Smooth muscle cell (in vitro differentiated cells): ENCODE data around the gene ABLIM3. TPM values are rescaled to one million over a fixed set of nuclear protein-coding genes. Genes with fewer than 3 reads are reported as not detected.

Experiments
- DNase-seq: peaks from one replicate; lab custom pipeline; 2025; ENCODE audit not compliant: unreplicated experiment; lab: John Stamatoyannopoulos, UW
- H2AFZ ChIP-seq: fragments of 200-600 bp; sonication (generic); 2 replicates; pipeline ENCODE4 v1.6.0; 2016; ENCODE audit warnings: antibody characterized with exemption, low read depth, mild to moderate bottlenecking
- H3F3A ChIP-seq: fragments of 200-600 bp; sonication (generic); 2 replicates; pipeline ENCODE4 v1.6.0; 2017; ENCODE audit warnings: antibody characterized with exemption, low read depth
- H3K27ac ChIP-seq: fragments of 200-600 bp; sonication (generic); 2 replicates; pipeline ENCODE4 v1.5.1; 2016; ENCODE audit warnings: low read depth, mild to moderate bottlenecking
- H3K27me3 ChIP-seq: fragments of 200-600 bp; sonication (generic); 2 replicates; pipeline ENCODE4 v1.6.1; 2016; ENCODE audit warnings: low read depth, mild to moderate bottlenecking
- H3K36me3 ChIP-seq: fragments of 200-600 bp; sonication (generic); 2 replicates; pipeline ENCODE4 v1.5.1; 2016; ENCODE audit warnings: low read depth
- H3K4me1 ChIP-seq: fragments of 200-600 bp; sonication (generic); 2 replicates; pipeline ENCODE4 v1.5.1; 2016; ENCODE audit warnings: low read depth
- H3K4me2 ChIP-seq: fragments of 200-600 bp; sonication (generic); 2 replicates; pipeline ENCODE4 v1.6.0; 2016; ENCODE audit warnings: mild to moderate bottlenecking
- H3K4me3 ChIP-seq: fragments of 200-600 bp; sonication (generic); 2 replicates; pipeline ENCODE4 v1.5.1; 2016; ENCODE audit warnings: mild to moderate bottlenecking
- H3K79me2 ChIP-seq: fragments of 200-600 bp; sonication (generic); 2 replicates; pipeline ENCODE4 v1.6.0; 2016; ENCODE audit warnings: low read depth, mild to moderate bottlenecking
- H3K9ac ChIP-seq: fragments of 200-600 bp; sonication (generic); 2 replicates; pipeline ENCODE4 v1.6.0; 2016; ENCODE audit warnings: low read depth
- H3K9me3 ChIP-seq: fragments of 200-600 bp; sonication (generic); replicated peaks from 2 replicates; pipeline ENCODE4 v1.5.1; 2016; ENCODE audit warnings: low read depth
- H4K20me1 ChIP-seq: fragments of 200-600 bp; sonication (generic); 2 replicates; pipeline ENCODE4 v1.6.0; 2016; ENCODE audit warnings: low read depth
- WGBS: methylation state at CpG from one replicate; pipeline ENCODE4 v1.1.7; 2016; ENCODE audit warnings: low lambda C conversion rate; 5-methylcytosine and 5-hydroxymethylcytosine counted together
- polyA plus RNA-seq: library from polyadenylated mRNA; unstranded; fragments of >200 nt; fragmentation: Nextera tagmentation; extraction: Ambion mirVana; gene quantifications from 2 replicates; pipeline ENCODE4 v1.2.1, GENCODE V29; 2016
- total RNA-seq: library from RNA; depleted of rRNA; stranded (reverse); fragments of >200 nt; gene quantifications from 2 replicates; pipeline ENCODE4 v1.2.3, GENCODE V29; 2014
- TF ChIP-seq, protein P1 (sequence below): fragments of 200-600 bp; sonication (generic); IDR thresholded peaks from 2 replicates; pipeline ENCODE4 v1.5.1; 2017; ENCODE audit warnings: borderline replicate concordance, mild to moderate bottlenecking, antibody characterized with exemption; ENCODE audit not compliant: insufficient read depth, poor library complexity, severe bottlenecking

ABLIM3 gene
- total and polyA plus RNA-seq, 2 experiments from 2014 or later, result 2.6 to 6.8 TPM

DNA sequence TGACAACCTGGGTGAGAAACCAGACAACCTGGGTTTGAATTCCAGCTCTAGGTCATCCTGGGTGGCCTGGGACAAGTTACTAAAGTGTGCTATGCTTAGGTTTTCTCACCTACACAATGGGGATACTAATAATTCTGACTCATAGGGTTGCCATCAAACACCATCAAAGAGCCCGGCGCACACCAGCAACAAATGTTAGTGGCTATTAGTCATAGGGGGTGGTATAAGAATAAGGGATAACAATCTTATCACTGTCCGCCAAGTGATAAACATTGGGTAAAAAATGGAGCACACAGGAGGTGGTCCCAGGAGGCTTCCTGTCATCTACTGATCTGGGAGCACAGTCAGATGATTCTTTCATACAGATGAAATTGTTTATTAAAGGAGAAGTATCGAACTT, 68.9 kb downstream of the ABLIM3 start:
- Histone ChIP-seq H4K20me1 (no peaks in the 10 kb centered on the region), H3K79me2 (no peaks in the 10 kb centered on the region), H3K9ac (no peak overlapping the region), H3K27me3 (no peaks in the 10 kb centered on the region), H3F3A (peaks cover 6% of the 10 kb centered on the region), H2AFZ (no peak overlapping the region), H3K4me1 (peaks cover 11% of the 10 kb centered on the region), H3K9me3 (no peaks in the 10 kb centered on the region), H3K4me2 (no peak overlapping the region), H3K36me3 (no peaks in the 10 kb centered on the region), H3K4me3 (no peak overlapping the region), H3K27ac (no peak overlapping the region)
- 72% methylated on average over 4 of the region's 4 CpGs for WGBS
- DNase-seq, result no peak
- TF ChIP-seq, protein P1, sequence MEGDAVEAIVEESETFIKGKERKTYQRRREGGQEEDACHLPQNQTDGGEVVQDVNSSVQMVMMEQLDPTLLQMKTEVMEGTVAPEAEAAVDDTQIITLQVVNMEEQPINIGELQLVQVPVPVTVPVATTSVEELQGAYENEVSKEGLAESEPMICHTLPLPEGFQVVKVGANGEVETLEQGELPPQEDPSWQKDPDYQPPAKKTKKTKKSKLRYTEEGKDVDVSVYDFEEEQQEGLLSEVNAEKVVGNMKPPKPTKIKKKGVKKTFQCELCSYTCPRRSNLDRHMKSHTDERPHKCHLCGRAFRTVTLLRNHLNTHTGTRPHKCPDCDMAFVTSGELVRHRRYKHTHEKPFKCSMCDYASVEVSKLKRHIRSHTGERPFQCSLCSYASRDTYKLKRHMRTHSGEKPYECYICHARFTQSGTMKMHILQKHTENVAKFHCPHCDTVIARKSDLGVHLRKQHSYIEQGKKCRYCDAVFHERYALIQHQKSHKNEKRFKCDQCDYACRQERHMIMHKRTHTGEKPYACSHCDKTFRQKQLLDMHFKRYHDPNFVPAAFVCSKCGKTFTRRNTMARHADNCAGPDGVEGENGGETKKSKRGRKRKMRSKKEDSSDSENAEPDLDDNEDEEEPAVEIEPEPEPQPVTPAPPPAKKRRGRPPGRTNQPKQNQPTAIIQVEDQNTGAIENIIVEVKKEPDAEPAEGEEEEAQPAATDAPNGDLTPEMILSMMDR, result no peak

DNA sequence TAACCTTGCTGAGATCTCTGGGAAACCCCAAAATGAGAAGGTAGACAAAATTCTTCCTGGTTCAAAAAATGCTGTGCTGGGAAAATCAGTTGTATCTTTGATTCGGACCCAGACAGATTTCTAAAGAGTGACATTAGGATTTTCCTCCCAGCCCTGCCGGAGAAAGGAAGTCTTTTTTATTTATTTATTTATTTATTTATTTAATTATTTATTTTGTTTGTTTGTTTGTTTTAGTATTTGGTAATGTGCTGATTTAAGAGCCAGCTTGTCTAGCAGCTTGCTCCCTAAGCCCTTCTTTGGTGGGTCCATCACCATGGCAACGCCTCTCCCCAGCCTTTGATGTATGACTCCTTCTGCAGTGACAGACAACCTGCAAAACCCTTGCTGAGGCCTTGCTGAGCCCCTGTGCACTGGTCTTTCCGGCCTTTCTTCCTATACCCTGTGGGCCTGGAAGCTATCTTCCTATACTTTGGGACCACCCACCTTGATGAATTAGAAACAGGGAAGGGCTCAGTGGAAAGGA, 69.7 kb downstream of the ABLIM3 start:
- no peaks in the 10 kb centered on the region for H3K79me2 ChIP-seq
- H3K9ac ChIP-seq, result no peak overlapping the region
- H3K27me3 ChIP-seq, result no peaks in the 10 kb centered on the region
- no peaks in the 10 kb centered on the region for H4K20me1 ChIP-seq
- no peak overlapping the region for H3K4me2 ChIP-seq
- no peaks in the 10 kb centered on the region for H3K9me3 ChIP-seq
- no peak overlapping the region for H3K4me3 ChIP-seq
- TF ChIP-seq, protein P1, result no peak
- H3K36me3 ChIP-seq, result no peaks in the 10 kb centered on the region
- 85% methylated on average over 4 of the region's 4 CpGs for WGBS
- H3K27ac ChIP-seq, result peak overlapping the region; percentile 77
- H3K4me1 ChIP-seq, result peaks cover 11% of the 10 kb centered on the region
- DNase-seq, result no peak
- H2AFZ ChIP-seq, result no peak overlapping the region
- peaks cover 6% of the 10 kb centered on the region for H3F3A ChIP-seq

- H3K36me3 ChIP-seq, result no peaks in the 10 kb centered on the region
- H3K4me2 ChIP-seq, result no peak overlapping the region
- no peak overlapping the region for H2AFZ ChIP-seq
- no peak overlapping the region for H3K4me3 ChIP-seq
- TF ChIP-seq, protein P1, result no peak
- no peaks in the 10 kb centered on the region for H3K27me3 ChIP-seq
- peak overlapping the region; percentile 77 for H3K27ac ChIP-seq
- peaks cover 6% of the 10 kb centered on the region for H3F3A ChIP-seq
- no peaks in the 10 kb centered on the region for H3K79me2 ChIP-seq
- no peaks in the 10 kb centered on the region for H4K20me1 ChIP-seq
- no peak for DNase-seq
- no peak overlapping the region for H3K9ac ChIP-seq
- H3K4me1 ChIP-seq, result peaks cover 11% of the 10 kb centered on the region
- H3K9me3 ChIP-seq, result no peaks in the 10 kb centered on the region
Measured at GRCh38 chr5:149211566-149211965, 70.3 kb downstream of the ABLIM3 start.

DNA sequence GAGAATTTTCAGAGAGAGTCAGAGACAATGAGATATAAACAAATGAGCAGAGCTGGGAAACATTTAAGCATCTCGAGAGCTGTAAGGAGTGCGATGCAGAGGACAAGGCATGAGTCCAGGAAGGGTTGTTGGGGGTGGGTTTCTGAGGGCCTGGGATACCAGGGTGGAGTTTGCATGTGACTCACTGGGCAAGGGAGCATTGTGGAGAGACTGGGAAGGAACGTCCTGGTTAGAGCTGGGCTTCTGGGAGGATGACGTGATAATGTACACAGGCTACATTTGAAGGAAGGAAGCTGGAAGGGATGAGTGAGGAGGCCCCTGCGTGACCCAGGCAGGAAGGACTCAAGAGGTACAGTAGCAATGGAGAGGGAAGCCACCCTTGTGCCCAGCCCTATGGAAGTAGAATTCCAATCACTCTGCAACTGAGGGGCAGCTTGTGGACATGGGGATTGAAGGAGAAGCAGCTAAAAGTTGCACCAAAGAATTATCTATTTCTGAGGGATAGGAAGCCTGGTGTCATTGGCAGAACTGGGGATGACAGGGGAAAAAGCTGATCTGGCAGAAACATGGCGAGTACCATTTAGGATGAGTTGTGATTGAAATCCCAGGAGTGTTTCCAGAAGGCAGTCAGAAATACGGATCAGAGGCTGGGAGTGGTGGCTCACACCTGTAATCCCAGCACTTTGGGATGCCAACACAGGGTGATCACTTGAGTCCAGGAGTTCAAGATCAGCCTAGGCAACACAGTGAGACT, 71.1 kb downstream of the ABLIM3 start:
- H3K4me2 ChIP-seq, result peak overlapping the region; percentile 62
- no peak overlapping the region for H3K9ac ChIP-seq
- H3K27ac ChIP-seq, result peak overlapping the region; percentile 77
- no peaks in the 10 kb centered on the region for H4K20me1 ChIP-seq
- H3F3A ChIP-seq, result peaks cover 6% of the 10 kb centered on the region
- no peak for DNase-seq
- no peaks in the 10 kb centered on the region for H3K27me3 ChIP-seq
- H3K4me3 ChIP-seq, result no peak overlapping the region
- no peaks in the 10 kb centered on the region for H3K79me2 ChIP-seq
- H3K36me3 ChIP-seq, result no peaks in the 10 kb centered on the region
- TF ChIP-seq, protein P1, result no peak
- peaks cover 11% of the 10 kb centered on the region for H3K4me1 ChIP-seq
- 52% methylated on average over 7 of the region's 7 CpGs for WGBS
- H2AFZ ChIP-seq, result no peak overlapping the region
- no peaks in the 10 kb centered on the region for H3K9me3 ChIP-seq
